MCF 10A (cell line): ENCODE measurements around the gene TDP1. TPM values are rescaled to one million over a fixed set of nuclear protein-coding genes. Genes with fewer than 3 reads are reported as not detected.
A peak's percentile ranks its signal among the peaks of the same experiment; 100 is the strongest.

Experiments used
- BruUV-seq: library from RNA; stranded (reverse); fragments of 400-500 nt; replicated peaks from 2 replicates; lab custom pipeline; 2021; lab: Mats Ljungman, UMichigan
- CTCF ChIA-PET: fragments of 300-600 bp; sonication (Branson Sonifier 250); formaldehyde crosslinking; extraction: SDS; loops from one replicate; lab custom pipeline; 2021; ENCODE audit warnings: antibody characterized with exemption, inconsistent platforms; lab: Yijun Ruan, JAX
- POLR2A ChIA-PET: fragments of 300-600, 350-650 bp; sonication (Branson Sonifier 250); formaldehyde crosslinking; extraction: SDS; loops from one replicate; lab custom pipeline; 2020; ENCODE audit warnings: antibody characterized with exemption, inconsistent platforms; lab: Yijun Ruan, JAX
- DNase-seq: peaks from one replicate; pipeline ENCODE4 v3.0.0-alpha.2; 2018; ENCODE audit not compliant: unreplicated experiment
- H3K27ac Mint-ChIP-seq: one replicate; pipeline ENCODE4 v1.8.0; 2022; ENCODE audit warnings: mild to moderate bottlenecking, low read depth, mixed read lengths; ENCODE audit not compliant: unreplicated experiment
- H3K27me3 Mint-ChIP-seq: one replicate; pipeline ENCODE4 v1.8.0; 2022; ENCODE audit warnings: mixed read lengths; ENCODE audit not compliant: insufficient read depth, unreplicated experiment
- H3K36me3 Mint-ChIP-seq: one replicate; pipeline ENCODE4 v1.8.0; 2022; ENCODE audit warnings: mild to moderate bottlenecking, moderate library complexity, mixed read lengths; ENCODE audit not compliant: insufficient read depth, unreplicated experiment
- H3K4me1 Mint-ChIP-seq: one replicate; pipeline ENCODE4 v1.8.0; 2022; ENCODE audit warnings: mixed read lengths; ENCODE audit not compliant: insufficient read depth, unreplicated experiment
- H3K4me3 Mint-ChIP-seq: one replicate; pipeline ENCODE4 v1.8.0; 2022; ENCODE audit warnings: mild to moderate bottlenecking, moderate library complexity, mixed read lengths; ENCODE audit not compliant: unreplicated experiment
- H3K9me3 Mint-ChIP-seq: one replicate; pipeline ENCODE4 v1.8.0; 2022; ENCODE audit warnings: mixed read lengths; ENCODE audit not compliant: unreplicated experiment
- CTCF ChIP-seq: fragments of 200-600 bp; IDR thresholded peaks from one replicate; pipeline ENCODE4 v1.8.0; 2022; ENCODE audit warnings: antibody characterized with exemption, mild to moderate bottlenecking; ENCODE audit not compliant: unreplicated experiment
- intact Hi-C: fragments of 100-400 bp; cut with micrococcal nuclease; formaldehyde crosslinking; loops from 2 replicates; pipeline ENCODE4 v1.14.1; 2022
- total RNA-seq: library from RNA; stranded (reverse); gene quantifications from 2 replicates; pipeline ENCODE4 v1.2.3, GENCODE V29; 2022

TDP1 gene
- total RNA-seq, 1 experiment from 2014 or later = 16.3 TPM

GRCh38 chr14:89920056-89920455 lies 35.7 kb upstream of the TDP1 start:
- BruUV-seq = no TSS peak

GRCh38 chr14:89921346-89921745 lies 34.4 kb upstream of the TDP1 start:
- POLR2A ChIA-PET = interaction anchor here (0.6 to 1.8 kb wide), 3 partner anchors 9 to 1206 kb away, joined by 3 to 4 read pairs (median 4); partner anchors contain the start of gene TDP1
- TF ChIP-seq CTCF = no peak
- no peaks in the 10 kb centered on the region for H3K36me3 Mint-ChIP-seq
- no peak overlapping the region for H3K4me3 Mint-ChIP-seq
- CTCF ChIA-PET = interaction anchor here (0.6 to 1.1 kb wide), 4 partner anchors 17 to 894 kb away, joined by 3 read pairs; no protein-coding TSS in a partner anchor
- peaks cover 4% of the 10 kb centered on the region for H3K4me1 Mint-ChIP-seq
- BruUV-seq = no TSS peak
- H3K27me3 Mint-ChIP-seq = no peaks in the 10 kb centered on the region
- intact Hi-C loops = no loop called here
- no peaks in the 10 kb centered on the region for H3K9me3 Mint-ChIP-seq
- DNase-seq = no peak
- peak overlapping the region; percentile 26 for H3K27ac Mint-ChIP-seq

More at GRCh38 chr14:89920056-89920455, 35.7 kb upstream of the TDP1 start:
- H3K27me3 Mint-ChIP-seq = no peaks in the 10 kb centered on the region
- H3K4me1 Mint-ChIP-seq = no peaks in the 10 kb centered on the region
- H3K4me3 Mint-ChIP-seq = no peak overlapping the region
- TF ChIP-seq CTCF = no peak
- no peak for DNase-seq
- intact Hi-C loops = no loop called here
- CTCF ChIA-PET = interaction anchor here (0.6 to 1.3 kb wide), 3 partner anchors 879 to 1252 kb away, joined by 3 to 6 read pairs (median 3); no protein-coding TSS in a partner anchor
- no peaks in the 10 kb centered on the region for H3K9me3 Mint-ChIP-seq
- no peak overlapping the region for H3K27ac Mint-ChIP-seq
- H3K36me3 Mint-ChIP-seq = no peaks in the 10 kb centered on the region
- POLR2A ChIA-PET = no interaction called here

- Mint-ChIP-seq H3K9me3 (no peaks in the 10 kb centered on the region), H3K4me3 (no peak overlapping the region), H3K27me3 (no peaks in the 10 kb centered on the region), H3K4me1 (peaks cover 13% of the 10 kb centered on the region), H3K36me3 (no peaks in the 10 kb centered on the region), H3K27ac (peak overlapping the region; percentile 73)
- no TSS peak for BruUV-seq
- no peak for TF ChIP-seq CTCF
- peak; percentile 50 for DNase-seq
- intact Hi-C loops = no loop called here
- POLR2A ChIA-PET = interaction anchor here (0.6 to 1.8 kb wide), 4 partner anchors 8 to 1205 kb away, joined by 3 to 4 read pairs (median 4); partner anchors contain the start of gene TDP1
- CTCF ChIA-PET = interaction anchor here (0.6 to 1.1 kb wide), 5 partner anchors 11 to 881 kb away, joined by 3 read pairs; no protein-coding TSS in a partner anchor
These were observed 33.5 kb upstream of the TDP1 start for GRCh38 chr14:89922031-89922907.

GRCh38 chr14:89924268-89924667 lies 31.5 kb upstream of the TDP1 start:
- Mint-ChIP-seq H3K4me1 (peaks cover 13% of the 10 kb centered on the region), H3K4me3 (no peak overlapping the region), H3K27ac (no peak overlapping the region), H3K27me3 (no peaks in the 10 kb centered on the region), H3K9me3 (no peaks in the 10 kb centered on the region), H3K36me3 (no peaks in the 10 kb centered on the region)
- ChIA-PET POLR2A (interaction anchor here (0.7 kb wide), 1 partner anchor 380 kb away, joined by 3 read pairs; no protein-coding TSS in a partner anchor), CTCF (interaction anchor here (0.6 to 1.5 kb wide), 4 partner anchors 12 to 746 kb away, joined by 3 to 4 read pairs (median 4); no protein-coding TSS in a partner anchor)
- intact Hi-C loops = no loop called here
- no peak for TF ChIP-seq CTCF
- no peak for DNase-seq
- BruUV-seq = no TSS peak
